Natural killer cell (primary cell): Measurements from ENCODE around the gene IBA57. TPM values are rescaled to one million over a fixed set of nuclear protein-coding genes. Genes with fewer than 3 reads are reported as not detected.

Source experiments
- ATAC-seq, 3 donors: fragments of 150-1000 bp in 2 of 3; fragments of 200-7000 bp in 1 of 3; cut with Tn5 transposase; 1 replicate in 1 of 3; 2 replicates in 2 of 3; pipeline ENCODE4 v1.10.0; 2021; ENCODE audit warnings: mild to moderate bottlenecking in 2 of 3, moderate library complexity in 2 of 3
- DNase-seq, 2 donors: peaks; one replicate each; pipeline versions ENCODE4 v3.0.0 to v3.0.0-alpha.2; 2013 to 2021; ENCODE audit warnings: mixed read lengths in 1 of 2
- H3K27ac ChIP-seq: one replicate; pipeline ENCODE4 v1.5.1; 2013; ENCODE audit warnings: mild to moderate bottlenecking, low read length
- H3K27me3 ChIP-seq: one replicate; pipeline ENCODE4 v1.6.1; 2013; ENCODE audit warnings: low read length; ENCODE audit not compliant: control insufficient read depth, insufficient read depth
- H3K36me3 ChIP-seq: one replicate; pipeline ENCODE4 v1.6.1; 2013; ENCODE audit warnings: low read length; ENCODE audit not compliant: control insufficient read depth, insufficient read depth
- H3K4me1 ChIP-seq: one replicate; pipeline ENCODE4 v1.6.1; 2013; ENCODE audit warnings: low read length; ENCODE audit not compliant: control insufficient read depth, insufficient read depth
- H3K4me3 ChIP-seq: one replicate; pipeline ENCODE4 v1.5.1; 2013; ENCODE audit warnings: low read length
- H3K9me3 ChIP-seq: one replicate; pipeline ENCODE4 v1.6.1; 2013; ENCODE audit warnings: low read length; ENCODE audit not compliant: control insufficient read depth, insufficient read depth
- H3K27ac Mint-ChIP-seq, 2 donors: one replicate each; pipeline ENCODE4 v1.8.0; 2022; ENCODE audit warnings: mild to moderate bottlenecking in 2 of 2, mixed read lengths in 2 of 2, moderate library complexity in 1 of 2
- H3K27me3 Mint-ChIP-seq, 2 donors: one replicate each; pipeline ENCODE4 v1.8.0; 2022; ENCODE audit warnings: low read depth in 2 of 2, mixed read lengths in 2 of 2
- H3K36me3 Mint-ChIP-seq: one replicate; pipeline ENCODE4 v1.8.0; 2022; ENCODE audit warnings: mixed read lengths
- H3K4me1 Mint-ChIP-seq, 2 donors: one replicate each; pipeline ENCODE4 v1.8.0; 2022; ENCODE audit warnings: mixed read lengths in 2 of 2
- H3K4me3 Mint-ChIP-seq: one replicate; pipeline ENCODE4 v1.8.0; 2022; ENCODE audit warnings: mild to moderate bottlenecking, moderate library complexity, mixed read lengths
- H3K9me3 Mint-ChIP-seq, 2 donors: one replicate each; pipeline ENCODE4 v1.8.0; 2022; ENCODE audit warnings: mixed read lengths in 2 of 2
- WGBS: methylation state at CpG from one replicate; pipeline ENCODE4 v1.1.7; 2013; ENCODE audit warnings: missing lambda C conversion rate; ENCODE audit not compliant: insufficient coverage; 5-methylcytosine and 5-hydroxymethylcytosine counted together
- intact Hi-C: fragments of 100-400 bp; cut with micrococcal nuclease; formaldehyde crosslinking; loops from one replicate; pipeline ENCODE4 v1.14.2; 2022
- total RNA-seq, 4 donors: library from RNA; stranded (reverse); fragments of 120-200 nt in 1 of 4; gene quantifications; one replicate each; pipeline versions ENCODE4 v1.2.3 to v1.2.4, GENCODE V29; 2013 to 2022
- TF ChIP-seq, protein P1 (sequence below): fragments of 200-600 bp; IDR thresholded peaks from one replicate; pipeline ENCODE4 v1.8.0; 2022; ENCODE audit warnings: antibody characterized with exemption

The IBA57 gene
- total RNA-seq, 3 donors from 2014 or later (not counting 1 experiment from before 2014, with no cell fraction given) = 13.3 to 14.1 (median 13.8) TPM

DNA sequence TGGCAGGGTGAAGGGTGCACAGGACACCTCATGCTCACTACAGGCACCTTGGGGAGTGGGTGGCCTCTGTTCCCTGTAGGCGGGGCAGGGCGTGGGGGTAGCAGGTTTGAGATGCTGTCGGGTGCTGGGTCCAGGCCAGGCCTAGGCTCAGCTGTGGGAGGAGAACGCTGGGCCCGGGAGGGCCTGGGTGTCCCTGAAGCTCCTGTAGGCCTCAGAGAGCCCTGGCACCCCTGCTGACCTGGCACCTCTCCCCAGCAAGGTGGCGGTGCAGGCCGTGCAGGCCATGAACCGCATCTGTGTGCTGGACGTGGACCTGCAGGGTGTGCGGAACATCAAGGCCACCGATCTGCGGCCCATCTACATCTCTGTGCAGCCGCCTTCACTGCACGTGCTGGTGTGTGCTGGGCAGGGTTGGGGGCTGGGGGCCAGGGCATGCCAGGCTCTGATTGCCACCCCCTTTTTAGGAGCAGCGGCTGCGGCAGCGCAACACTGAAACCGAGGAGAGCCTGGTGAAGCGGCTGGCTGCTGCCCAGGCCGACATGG is 18.4 kb upstream of the IBA57 start:
- no peaks in the 10 kb centered on the region for H3K27me3 ChIP-seq
- no peaks in the 10 kb centered on the region for H3K9me3 ChIP-seq
- peaks cover 42% of the 10 kb centered on the region for H3K36me3 ChIP-seq
- peaks cover 38% of the 10 kb centered on the region for H3K4me1 ChIP-seq
- Mint-ChIP-seq H3K36me3 (no peaks in the 10 kb centered on the region), H3K9me3 (no peaks in the 10 kb centered on the region), H3K4me3 (no peak overlapping the region), H3K4me1 (peaks cover 17 to 32% of the 10 kb centered on the region in 2 donors), H3K27me3 (no peaks in the 10 kb centered on the region), H3K27ac (no peak overlapping the region)
- TF ChIP-seq, protein P1, sequence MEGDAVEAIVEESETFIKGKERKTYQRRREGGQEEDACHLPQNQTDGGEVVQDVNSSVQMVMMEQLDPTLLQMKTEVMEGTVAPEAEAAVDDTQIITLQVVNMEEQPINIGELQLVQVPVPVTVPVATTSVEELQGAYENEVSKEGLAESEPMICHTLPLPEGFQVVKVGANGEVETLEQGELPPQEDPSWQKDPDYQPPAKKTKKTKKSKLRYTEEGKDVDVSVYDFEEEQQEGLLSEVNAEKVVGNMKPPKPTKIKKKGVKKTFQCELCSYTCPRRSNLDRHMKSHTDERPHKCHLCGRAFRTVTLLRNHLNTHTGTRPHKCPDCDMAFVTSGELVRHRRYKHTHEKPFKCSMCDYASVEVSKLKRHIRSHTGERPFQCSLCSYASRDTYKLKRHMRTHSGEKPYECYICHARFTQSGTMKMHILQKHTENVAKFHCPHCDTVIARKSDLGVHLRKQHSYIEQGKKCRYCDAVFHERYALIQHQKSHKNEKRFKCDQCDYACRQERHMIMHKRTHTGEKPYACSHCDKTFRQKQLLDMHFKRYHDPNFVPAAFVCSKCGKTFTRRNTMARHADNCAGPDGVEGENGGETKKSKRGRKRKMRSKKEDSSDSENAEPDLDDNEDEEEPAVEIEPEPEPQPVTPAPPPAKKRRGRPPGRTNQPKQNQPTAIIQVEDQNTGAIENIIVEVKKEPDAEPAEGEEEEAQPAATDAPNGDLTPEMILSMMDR = no peak
- no peak overlapping the region for H3K4me3 ChIP-seq
- DNase-seq (no peak), ATAC-seq (no peak)
- no peak overlapping the region for H3K27ac ChIP-seq
- WGBS = 95% methylated on average over 20 of the region's 20 CpGs
- intact Hi-C loops = no loop called here

DNA sequence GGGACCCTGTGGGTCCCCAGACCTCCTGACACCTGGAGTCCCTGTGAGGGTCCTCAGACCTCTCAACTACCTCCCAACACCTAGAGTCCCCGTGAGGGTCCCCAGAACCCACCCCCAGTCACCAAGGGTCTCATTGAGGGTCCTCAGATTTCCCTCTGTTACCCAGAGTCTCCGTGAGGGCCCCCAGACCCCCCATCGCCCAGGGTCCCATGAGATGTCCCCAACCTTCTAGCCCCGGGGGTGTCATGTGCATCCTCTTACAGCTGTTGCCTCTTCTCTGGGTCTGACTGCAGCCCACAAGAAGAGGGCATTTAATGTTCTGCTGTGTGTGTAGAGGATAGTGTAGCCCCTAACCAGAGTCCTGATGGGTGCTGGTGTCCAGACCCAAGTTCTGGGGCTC is 17.8 kb upstream of the IBA57 start:
- ATAC-seq = no peak
- Histone ChIP-seq H3K4me3 (no peak overlapping the region), H3K36me3 (peaks cover 42% of the 10 kb centered on the region), H3K9me3 (no peaks in the 10 kb centered on the region), H3K27me3 (no peaks in the 10 kb centered on the region), H3K4me1 (peaks cover 33% of the 10 kb centered on the region), H3K27ac (no peak overlapping the region)
- 94% methylated on average over 4 of the region's 4 CpGs for whole genome bisulfite sequencing
- no peaks in the 10 kb centered on the region for H3K27me3 Mint-ChIP-seq
- TF ChIP-seq, protein P1 = no peak
- DNase-seq = no peak
- intact Hi-C loops = no loop called here
- H3K9me3 Mint-ChIP-seq = no peaks in the 10 kb centered on the region
- no peaks in the 10 kb centered on the region for H3K36me3 Mint-ChIP-seq
- peaks cover 15 to 30% of the 10 kb centered on the region in 2 donors for H3K4me1 Mint-ChIP-seq
- no peak overlapping the region for H3K4me3 Mint-ChIP-seq
- no peak overlapping the region for H3K27ac Mint-ChIP-seq

DNA sequence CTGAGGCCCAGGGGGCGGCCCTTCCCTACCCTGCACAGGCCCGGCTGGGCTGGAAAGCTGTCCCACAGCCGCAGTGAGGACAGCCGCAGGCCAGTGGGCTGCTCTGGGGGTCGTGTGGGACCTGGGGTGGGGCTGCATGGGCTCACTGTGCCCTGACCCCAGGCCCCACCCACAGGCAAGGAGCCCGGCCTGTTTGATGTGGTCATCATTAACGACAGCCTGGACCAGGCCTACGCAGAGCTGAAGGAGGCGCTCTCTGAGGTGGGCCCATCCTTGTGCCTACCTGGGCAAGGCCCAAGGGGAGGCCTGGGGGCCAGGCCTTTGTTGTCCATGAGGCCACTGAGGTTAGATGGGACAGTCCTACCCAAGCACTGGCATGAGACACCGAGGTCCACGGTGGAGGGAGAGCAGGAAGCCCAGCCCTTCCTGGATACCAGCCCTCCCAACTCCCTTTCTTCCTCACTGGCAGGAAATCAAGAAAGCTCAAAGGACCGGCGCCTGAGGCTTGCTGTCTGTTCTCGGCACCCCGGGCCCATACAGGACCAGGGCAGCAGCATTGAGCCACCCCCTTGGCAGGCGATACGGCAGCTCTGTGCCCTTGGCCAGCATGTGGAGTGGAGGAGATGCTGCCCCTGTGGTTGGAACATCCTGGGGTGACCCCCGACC is 17.3 kb upstream of the IBA57 start:
- Mint-ChIP-seq H3K36me3 (no peaks in the 10 kb centered on the region), H3K9me3 (no peaks in the 10 kb centered on the region), H3K4me3 (no peak overlapping the region), H3K27ac (no peak overlapping the region), H3K4me1 (peaks cover 10 to 27% of the 10 kb centered on the region in 2 donors), H3K27me3 (no peaks in the 10 kb centered on the region)
- TF ChIP-seq, protein P1 = no peak
- no peaks in the 10 kb centered on the region for H3K27me3 ChIP-seq
- no peak overlapping the region for H3K4me3 ChIP-seq
- ATAC-seq = no peak
- no peaks in the 10 kb centered on the region for H3K9me3 ChIP-seq
- intact Hi-C loops = no loop called here
- no peak for DNase-seq
- WGBS = 79% methylated on average over 18 of the region's 18 CpGs
- H3K4me1 ChIP-seq = peaks cover 27% of the 10 kb centered on the region
- peaks cover 42% of the 10 kb centered on the region for H3K36me3 ChIP-seq
- no peak overlapping the region for H3K27ac ChIP-seq
